Measurements from ENCODE around the gene MID1.

Gene MID1

DNA sequence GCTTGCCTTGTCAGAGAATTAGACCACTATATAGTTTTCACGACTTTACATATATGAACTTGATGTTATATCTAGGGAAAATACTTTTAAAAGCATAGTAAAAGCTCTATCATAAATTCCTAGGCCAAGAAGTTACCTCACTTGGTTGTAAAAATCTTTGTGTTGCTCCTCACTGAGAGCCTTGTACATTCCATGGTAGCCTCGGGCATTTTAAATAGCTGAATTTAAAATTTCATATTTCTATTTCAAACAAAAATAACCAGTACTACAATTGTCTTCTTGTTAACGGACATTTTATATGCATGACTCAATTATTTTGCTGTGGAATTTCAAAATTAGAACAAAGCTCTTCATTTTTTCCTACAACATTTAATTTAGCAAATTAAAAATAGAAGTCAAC, 107.6 kb downstream of the MID1 start:
- DNase-seq (ENCODE audit: extremely low read depth, low read depth) = no peak
- TF ChIP-seq, protein P1, sequence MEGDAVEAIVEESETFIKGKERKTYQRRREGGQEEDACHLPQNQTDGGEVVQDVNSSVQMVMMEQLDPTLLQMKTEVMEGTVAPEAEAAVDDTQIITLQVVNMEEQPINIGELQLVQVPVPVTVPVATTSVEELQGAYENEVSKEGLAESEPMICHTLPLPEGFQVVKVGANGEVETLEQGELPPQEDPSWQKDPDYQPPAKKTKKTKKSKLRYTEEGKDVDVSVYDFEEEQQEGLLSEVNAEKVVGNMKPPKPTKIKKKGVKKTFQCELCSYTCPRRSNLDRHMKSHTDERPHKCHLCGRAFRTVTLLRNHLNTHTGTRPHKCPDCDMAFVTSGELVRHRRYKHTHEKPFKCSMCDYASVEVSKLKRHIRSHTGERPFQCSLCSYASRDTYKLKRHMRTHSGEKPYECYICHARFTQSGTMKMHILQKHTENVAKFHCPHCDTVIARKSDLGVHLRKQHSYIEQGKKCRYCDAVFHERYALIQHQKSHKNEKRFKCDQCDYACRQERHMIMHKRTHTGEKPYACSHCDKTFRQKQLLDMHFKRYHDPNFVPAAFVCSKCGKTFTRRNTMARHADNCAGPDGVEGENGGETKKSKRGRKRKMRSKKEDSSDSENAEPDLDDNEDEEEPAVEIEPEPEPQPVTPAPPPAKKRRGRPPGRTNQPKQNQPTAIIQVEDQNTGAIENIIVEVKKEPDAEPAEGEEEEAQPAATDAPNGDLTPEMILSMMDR (IDR thresholded peaks at IDR 0.05; ENCODE audit: low read depth, low read length) = no peak

DNA sequence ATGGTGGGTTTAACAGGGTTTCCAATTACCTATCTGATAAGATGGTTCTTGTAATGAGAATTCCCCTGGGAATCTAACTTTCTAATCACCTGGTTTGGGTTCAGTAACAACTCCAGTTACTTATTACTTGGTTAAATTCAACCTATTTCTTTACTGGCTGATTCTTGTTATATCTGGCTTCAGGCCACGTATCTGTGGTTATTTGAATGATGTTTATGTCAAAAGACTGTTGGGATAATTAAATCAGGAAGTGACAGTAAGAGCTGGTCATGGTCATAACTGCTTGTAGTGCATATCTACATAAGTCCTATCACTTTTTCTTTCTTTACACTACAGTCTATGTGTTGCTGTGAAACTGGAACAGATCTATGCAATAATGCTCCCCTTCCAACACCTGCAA, 108.1 kb downstream of the MID1 start:
- TF ChIP-seq, protein P1 (IDR thresholded peaks at IDR 0.05; ENCODE audit: low read depth, low read length) = no peak
- no peak for DNase-seq (ENCODE audit: extremely low read depth, low read depth)

- no peak for DNase-seq (ENCODE audit: extremely low read depth, low read depth)
- TF ChIP-seq, protein P1 (IDR thresholded peaks at IDR 0.05; ENCODE audit: low read depth, low read length) = no peak
Observed at GRCh38 chrX:10509397-10509796, 111.0 kb downstream of the MID1 start.

DNA sequence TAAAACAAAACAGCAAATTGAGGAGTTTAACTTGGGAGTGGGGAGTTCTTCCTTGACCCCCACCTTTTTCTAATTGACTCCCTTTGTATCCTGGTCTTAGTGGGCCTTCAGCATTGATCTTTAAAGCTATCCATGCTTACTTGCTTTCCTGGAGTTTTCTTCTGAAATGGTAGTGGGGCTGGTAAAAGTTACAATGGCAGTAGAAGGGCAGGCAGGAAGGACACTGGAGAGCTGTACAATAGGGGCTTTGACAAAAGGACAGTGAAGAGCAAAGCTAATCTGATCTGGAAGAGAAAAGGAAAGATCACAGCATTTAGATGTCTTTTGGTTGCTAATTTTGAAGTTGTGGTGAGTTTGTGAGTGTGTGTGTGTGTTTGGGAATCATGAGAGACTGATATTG, 111.5 kb downstream of the MID1 start:
- TF ChIP-seq, protein P1 (IDR thresholded peaks at IDR 0.05; ENCODE audit: low read depth, low read length) = no peak
- DNase-seq (ENCODE audit: extremely low read depth, low read depth) = no peak

- TF ChIP-seq, protein P1 (IDR thresholded peaks at IDR 0.05; ENCODE audit: low read depth, low read length) = no peak
- DNase-seq (ENCODE audit: extremely low read depth, low read depth) = no peak
Observed at GRCh38 chrX:10507876-10508275, 112.5 kb downstream of the MID1 start.

DNA sequence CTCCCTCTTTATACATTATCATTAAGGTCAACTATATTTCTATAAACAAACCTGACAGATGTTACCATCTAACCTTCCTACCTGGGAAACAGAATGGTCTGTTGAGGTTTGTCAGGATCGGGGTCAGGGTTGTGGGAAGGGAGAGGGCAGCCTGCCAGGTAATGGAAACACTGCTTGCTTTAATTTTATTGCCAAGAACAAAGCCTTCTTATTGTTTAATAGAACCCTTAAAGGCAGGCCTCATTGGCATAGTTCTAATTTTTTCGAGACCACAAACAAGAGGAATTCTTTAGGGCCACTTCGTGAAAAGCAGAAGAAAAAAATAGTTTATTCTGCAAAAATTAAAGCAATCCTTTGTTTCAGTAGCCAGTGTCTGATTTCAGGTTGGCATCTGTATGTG, 113.2 kb downstream of the MID1 start:
- TF ChIP-seq, protein P1 (IDR thresholded peaks at IDR 0.05; ENCODE audit: low read depth, low read length) = no peak
- no peak for DNase-seq (ENCODE audit: extremely low read depth, low read depth)

GRCh38 chrX:10506781-10507180, 113.6 kb downstream of the MID1 start:
- DNase-seq (ENCODE audit: extremely low read depth, low read depth) = no peak

More at GRCh38 chrX:10506781-10507180, 113.6 kb downstream of the MID1 start:
- TF ChIP-seq, protein P1 (IDR thresholded peaks at IDR 0.05; ENCODE audit: low read depth, low read length) = no peak

Measured in AG09319 (cell line).